ENCODE results near the gene C2CD4A. TPM values are rescaled to one million over a fixed set of nuclear protein-coding genes. Genes with fewer than 3 reads are reported as not detected.

C2CD4A gene
- total and polyA plus RNA-seq, 4 donors, result under 0.01 to 0.02 TPM; not detected in 2

- no peak for TF ChIP-seq REST (IDR thresholded peaks at IDR 0.05)
- TF ChIP-seq RAD21 (IDR thresholded peaks at IDR 0.05), result no peak
- no peak for TF ChIP-seq FOXA1 (IDR thresholded peaks at IDR 0.05)
Observed at GRCh38 chr15:62105266-62105665, 38.5 kb downstream of the C2CD4A start (continued).

- no peak overlapping the region for H3K27ac ChIP-seq (ENCODE audit: low read depth in 1 of 2, low read length in 2 of 2)
- no peak overlapping the region for H3K9ac ChIP-seq (ENCODE audit: low read depth in 1 of 2, low read length in 2 of 2)
- TF ChIP-seq RXRA (IDR thresholded peaks at IDR 0.05), result no peak
- TF ChIP-seq YY1 (IDR thresholded peaks at IDR 0.05), result no peak
- TF ChIP-seq FOXA1 (IDR thresholded peaks at IDR 0.05), result no peak
- no peak for TF ChIP-seq ATF3 (IDR thresholded peaks at IDR 0.05)
- TF ChIP-seq FOXA2 (IDR thresholded peaks at IDR 0.05), result no peak
- TF ChIP-seq JUND (IDR thresholded peaks at IDR 0.05), result no peak
- no peak for TF ChIP-seq CTCF (IDR thresholded peaks at IDR 0.05; ENCODE audit: low read depth, low read length, missing input control)
- no peak for TF ChIP-seq TAF1 (conservative IDR thresholded peaks at IDR 0.05)
- no peak for TF ChIP-seq HNF4G (IDR thresholded peaks at IDR 0.05)
- no peak for TF ChIP-seq MAX (IDR thresholded peaks at IDR 0.05)
- no peak for TF ChIP-seq ZBTB33 (IDR thresholded peaks at IDR 0.05)
- TF ChIP-seq SP1 (IDR thresholded peaks at IDR 0.05), result no peak
- no peak for DNase-seq (ENCODE audit: low spot score)
- no peaks in the 10 kb centered on the region for H3K9me3 ChIP-seq (ENCODE audit: control insufficient read depth in 4 of 4, low read length in 3 of 4)
- H3K27me3 ChIP-seq (ENCODE audit: control insufficient read depth in 4 of 4, insufficient read depth in 4 of 4, low read length in 3 of 4), result no peaks in the 10 kb centered on the region
- WGBS, result 99% methylated on average over 3 of the region's 3 CpGs
- no peak overlapping the region for H3K4me3 ChIP-seq (ENCODE audit: low read depth in 1 of 3, low read length in 3 of 3)
- H3K36me3 ChIP-seq (ENCODE audit: control insufficient read depth in 4 of 4, insufficient read depth in 3 of 4, low read depth in 1 of 4, low read length in 3 of 4), result no peaks in the 10 kb centered on the region
- H3K4me1 ChIP-seq (ENCODE audit: control insufficient read depth in 4 of 4, insufficient read depth in 4 of 4, low read length in 3 of 4), result peaks cover 0 to 7% (median 4%) of the 10 kb centered on the region in 4 donors
Observed at GRCh38 chr15:62106096-62106495, 39.3 kb downstream of the C2CD4A start.
